Psoas muscle (tissue), 8 donors: ENCODE measurements around the gene CAMK1D. TPM values are rescaled to one million over a fixed set of nuclear protein-coding genes. Genes with fewer than 3 reads are reported as not detected.

Experiments
- ATAC-seq, 4 donors: fragments of 200-7000 bp; cut with Tn5 transposase; one replicate each; pipeline ENCODE4 v1.9.1; 2020; ENCODE audit warnings: moderate library complexity in 3 of 4, mild to moderate bottlenecking in 2 of 4
- DNase-seq, 2 donors: peaks; one replicate each; pipeline ENCODE4 v3.0.0-alpha.2; 2020
- H3K27ac ChIP-seq: fragments of 200-600 bp; one replicate; pipeline ENCODE4 v1.8.0; 2022
- H3K27me3 ChIP-seq, 3 donors: fragments of 200-600 bp in 1 of 3; one replicate each; pipeline versions ENCODE4 v1.6.1 to v1.8.0; 2013 to 2022; ENCODE audit warnings: low read length in 2 of 3, mild to moderate bottlenecking in 2 of 3, moderate library complexity in 1 of 3; ENCODE audit not compliant: insufficient read depth in 3 of 3
- H3K36me3 ChIP-seq, 2 donors: fragments of 200-600 bp in 1 of 2; one replicate each; pipeline versions ENCODE4 v1.6.1 to v1.8.0; 2013 to 2022; ENCODE audit warnings: low read depth in 1 of 2, mild to moderate bottlenecking in 1 of 2, moderate library complexity in 1 of 2; ENCODE audit not compliant: insufficient read depth in 1 of 2
- H3K4me1 ChIP-seq: fragments of 200-600 bp; one replicate; pipeline ENCODE4 v1.8.0; 2022
- H3K4me3 ChIP-seq: fragments of 200-600 bp; one replicate; pipeline ENCODE4 v1.8.0; 2022; ENCODE audit warnings: mild to moderate bottlenecking
- H3K9me3 ChIP-seq: fragments of 200-600 bp; one replicate; pipeline ENCODE4 v1.8.0; 2022
- WGBS, 3 donors: extraction: QIAGEN DNeasy Blood & Tissue Kit; methylation state at CpG; one replicate each; pipeline versions ENCODE4 v1.1.6 to v1.1.7; 2013; 5-methylcytosine and 5-hydroxymethylcytosine counted together
- intact Hi-C, 2 donors: fragments of 100-400 bp; cut with DNase I; formaldehyde crosslinking; loops; one replicate each; pipeline versions ENCODE4 v1.11.0 to v1.14.2; 2022
- polyA plus RNA-seq, 3 donors: library from polyadenylated mRNA; stranded (reverse); fragments of 200-250 nt; gene quantifications; one replicate each; pipeline ENCODE4 v1.2.3, GENCODE V29; 2013
- total RNA-seq, 4 donors: library from RNA; stranded (reverse); fragmentation: NEBNext Ultra II Directional in 2 of 4; extraction: Animal tissue kit (Norgen Biotek cat#: 25700) in 2 of 4; gene quantifications; one replicate each; pipeline versions ENCODE4 v1.2.1 to v1.2.4, GENCODE V29; 2021 to 2023
- TF ChIP-seq, protein P1 (sequence below): fragments of 200-600 bp; IDR thresholded peaks from one replicate; pipeline ENCODE4 v1.8.0; 2022; ENCODE audit warnings: antibody characterized with exemption
- donor health status: healthy with polysubstance abuse.
- donor health status: DM: no; HTN: no; CAD: no; lungs with moderate emphysema.
- donor health status: Bipolar disorder and iron deficiency.
- donor health status: healthy.
- donor health status: DM: yes; HTN: yes; CAD: no.
- donor health status: DM: no; HTN: no; CAD: no.
- donor health status: DM: no; HTN: no; CAD: no.
- donor health status: DM: yes; HTN: yes; CAD: no.

Gene CAMK1D
- total and polyA plus RNA-seq, 7 donors, result 0.39 to 1.8 (median 0.53) TPM

GRCh38 chr10:12507165-12507850, 158.0 kb downstream of the CAMK1D start:
- no peaks in the 10 kb centered on the region for H3K36me3 ChIP-seq
- WGBS, 3 donors, result 77 to 86% (median 83%) methylated on average over 10 of the region's 10 CpGs
- TF ChIP-seq, protein P1, sequence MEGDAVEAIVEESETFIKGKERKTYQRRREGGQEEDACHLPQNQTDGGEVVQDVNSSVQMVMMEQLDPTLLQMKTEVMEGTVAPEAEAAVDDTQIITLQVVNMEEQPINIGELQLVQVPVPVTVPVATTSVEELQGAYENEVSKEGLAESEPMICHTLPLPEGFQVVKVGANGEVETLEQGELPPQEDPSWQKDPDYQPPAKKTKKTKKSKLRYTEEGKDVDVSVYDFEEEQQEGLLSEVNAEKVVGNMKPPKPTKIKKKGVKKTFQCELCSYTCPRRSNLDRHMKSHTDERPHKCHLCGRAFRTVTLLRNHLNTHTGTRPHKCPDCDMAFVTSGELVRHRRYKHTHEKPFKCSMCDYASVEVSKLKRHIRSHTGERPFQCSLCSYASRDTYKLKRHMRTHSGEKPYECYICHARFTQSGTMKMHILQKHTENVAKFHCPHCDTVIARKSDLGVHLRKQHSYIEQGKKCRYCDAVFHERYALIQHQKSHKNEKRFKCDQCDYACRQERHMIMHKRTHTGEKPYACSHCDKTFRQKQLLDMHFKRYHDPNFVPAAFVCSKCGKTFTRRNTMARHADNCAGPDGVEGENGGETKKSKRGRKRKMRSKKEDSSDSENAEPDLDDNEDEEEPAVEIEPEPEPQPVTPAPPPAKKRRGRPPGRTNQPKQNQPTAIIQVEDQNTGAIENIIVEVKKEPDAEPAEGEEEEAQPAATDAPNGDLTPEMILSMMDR, result no peak
- intact Hi-C loops, result no loop called here
- no peaks in the 10 kb centered on the region for H3K9me3 ChIP-seq
- no peak for DNase-seq
- no peaks in the 10 kb centered on the region for H3K27me3 ChIP-seq
- ATAC-seq, result no peak
- no peak overlapping the region for H3K27ac ChIP-seq
- H3K4me3 ChIP-seq, result no peak overlapping the region
- no peaks in the 10 kb centered on the region for H3K4me1 ChIP-seq

DNA sequence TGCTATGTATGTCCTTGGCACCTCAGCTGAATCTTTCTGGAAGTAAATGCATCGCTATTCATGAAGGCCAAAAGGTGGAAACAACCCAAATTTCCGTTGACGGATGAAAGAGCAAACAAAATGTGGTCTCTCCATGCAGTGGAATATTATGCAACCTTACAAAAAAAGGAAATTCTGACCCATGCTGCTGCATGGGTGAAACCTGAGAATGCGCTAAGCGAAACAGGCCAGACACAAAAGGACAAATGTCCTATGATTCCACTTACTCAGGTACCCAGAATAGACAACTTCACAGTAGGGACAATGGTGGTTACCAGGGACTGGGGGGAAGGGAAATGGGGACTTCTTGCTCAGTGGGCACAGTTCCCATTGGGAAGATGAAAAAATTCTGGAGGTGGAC, 158.8 kb downstream of the CAMK1D start:
- Histone ChIP-seq H3K4me3 (no peak overlapping the region), H3K27me3 (no peaks in the 10 kb centered on the region), H3K27ac (no peak overlapping the region), H3K4me1 (no peaks in the 10 kb centered on the region), H3K36me3 (no peaks in the 10 kb centered on the region), H3K9me3 (no peaks in the 10 kb centered on the region)
- ATAC-seq, result no peak
- intact Hi-C loops, result no loop called here
- TF ChIP-seq, protein P1, result no peak
- DNase-seq, result no peak
- 92 to 95% (median 93%) methylated on average over 5 of the region's 5 CpGs for WGBS, 3 donors

- H3K4me1 ChIP-seq, result no peaks in the 10 kb centered on the region
- no peaks in the 10 kb centered on the region for H3K27me3 ChIP-seq
- no peak for ATAC-seq
- WGBS, 3 donors, result 79 to 91% (median 82%) methylated on average over 5 of the region's 5 CpGs
- no peaks in the 10 kb centered on the region for H3K9me3 ChIP-seq
- intact Hi-C loops, result no loop called here
- TF ChIP-seq, protein P1, result no peak
- H3K36me3 ChIP-seq, result no peaks in the 10 kb centered on the region
- no peak overlapping the region for H3K4me3 ChIP-seq
- H3K27ac ChIP-seq, result no peak overlapping the region
- DNase-seq, result no peak
Measured at GRCh38 chr10:12509016-12509793, 159.9 kb downstream of the CAMK1D start.

GRCh38 chr10:12509794-12510100, 160.4 kb downstream of the CAMK1D start:
- H3K4me3 ChIP-seq, result no peak overlapping the region
- no peak overlapping the region for H3K27ac ChIP-seq
- DNase-seq, result no peak
- no peak for ATAC-seq
- H3K9me3 ChIP-seq, result no peaks in the 10 kb centered on the region
- no peaks in the 10 kb centered on the region for H3K4me1 ChIP-seq
- H3K36me3 ChIP-seq, result no peaks in the 10 kb centered on the region
- WGBS, 3 donors, result 90 to 96% (median 90%) methylated on average over 2 of the region's 2 CpGs
- TF ChIP-seq, protein P1, result no peak
- intact Hi-C loops, result no loop called here
- H3K27me3 ChIP-seq, result no peaks in the 10 kb centered on the region
